Activated naive CD8-positive, alpha-beta T cell (primary cell): ENCODE results near the gene SPRY2.

ENCODE experiments used
- H3K27ac Mint-ChIP-seq: one replicate; pipeline ENCODE4 v1.8.0; 2021; ENCODE audit warnings: mixed read lengths
- H3K27me3 Mint-ChIP-seq: one replicate; pipeline ENCODE4 v1.8.0; 2021; ENCODE audit warnings: mixed read lengths
- H3K36me3 Mint-ChIP-seq: one replicate; pipeline ENCODE4 v1.8.0; 2021; ENCODE audit warnings: mixed read lengths
- H3K4me1 Mint-ChIP-seq: one replicate; pipeline ENCODE4 v1.8.0; 2021; ENCODE audit warnings: low read depth, mixed read lengths
- H3K4me3 Mint-ChIP-seq: one replicate; pipeline ENCODE4 v1.8.0; 2021; ENCODE audit warnings: mild to moderate bottlenecking, mixed read lengths
- H3K9me3 Mint-ChIP-seq: one replicate; pipeline ENCODE4 v1.8.0; 2021; ENCODE audit warnings: low read depth, mixed read lengths

The SPRY2 gene

DNA sequence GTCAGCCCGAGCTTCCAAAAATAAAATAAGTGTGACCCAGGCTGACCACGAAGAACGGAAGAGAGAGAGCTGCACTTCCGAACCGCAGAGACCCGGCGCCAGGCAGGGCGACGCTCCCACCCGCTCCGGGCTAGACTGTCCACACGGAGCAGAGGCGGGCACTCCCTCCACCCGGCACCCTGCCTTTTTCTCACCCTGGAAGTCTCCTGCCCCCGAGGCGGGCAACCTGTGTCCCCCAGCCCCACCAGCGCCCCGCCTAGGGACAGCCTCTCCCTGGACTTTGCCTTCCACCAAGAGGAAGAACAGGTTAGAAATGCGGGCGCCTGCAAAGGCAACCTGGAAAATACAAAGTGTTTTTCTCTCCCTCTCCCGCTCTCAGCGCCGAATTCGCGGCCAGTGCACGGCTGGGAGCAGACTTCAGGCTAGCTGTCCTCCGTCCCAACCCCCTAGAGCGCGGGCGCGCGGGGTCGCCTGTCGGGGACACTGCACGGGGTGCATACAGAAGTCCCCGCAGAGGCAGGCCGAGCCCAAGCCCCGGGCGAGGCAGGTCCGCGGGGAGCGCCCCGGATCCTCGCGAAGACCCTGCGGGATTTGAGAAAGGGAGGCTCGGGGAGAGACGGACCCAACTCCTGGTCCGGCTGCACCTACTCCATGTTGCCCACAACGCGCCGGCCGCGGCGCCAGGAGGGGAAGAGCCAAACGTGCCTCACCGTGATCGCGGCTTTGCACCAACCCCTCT is 845 bp downstream of the SPRY2 start:
- peaks cover 22% of the 10 kb centered on the region for H3K4me1 Mint-ChIP-seq
- no peak overlapping the region for H3K27ac Mint-ChIP-seq
- H3K36me3 Mint-ChIP-seq, result no peaks in the 10 kb centered on the region
- no peak overlapping the region for H3K4me3 Mint-ChIP-seq
- H3K9me3 Mint-ChIP-seq, result no peaks in the 10 kb centered on the region
- H3K27me3 Mint-ChIP-seq, result peaks cover 28% of the 10 kb centered on the region

DNA sequence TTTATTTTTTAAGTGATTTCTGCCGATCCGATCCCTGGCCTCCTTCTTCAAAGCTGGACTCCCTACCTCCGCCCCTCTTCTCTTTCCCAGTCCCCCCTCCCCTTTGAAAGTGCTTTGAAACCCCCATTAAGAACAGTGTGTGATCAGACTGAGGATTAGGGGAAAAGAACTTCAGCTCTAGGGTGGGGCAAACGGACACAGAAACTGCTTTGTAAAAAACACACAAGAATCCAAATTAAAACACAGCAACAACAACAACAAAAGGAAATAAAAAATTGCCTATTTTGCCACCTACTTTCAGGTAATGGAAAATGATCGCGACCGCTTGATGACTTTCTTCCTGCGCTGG is 1.4 kb downstream of the SPRY2 start:
- H3K4me1 Mint-ChIP-seq, result peaks cover 22% of the 10 kb centered on the region
- H3K4me3 Mint-ChIP-seq, result no peak overlapping the region
- H3K9me3 Mint-ChIP-seq, result no peaks in the 10 kb centered on the region
- H3K27ac Mint-ChIP-seq, result no peak overlapping the region
- no peaks in the 10 kb centered on the region for H3K36me3 Mint-ChIP-seq
- H3K27me3 Mint-ChIP-seq, result peaks cover 29% of the 10 kb centered on the region

DNA sequence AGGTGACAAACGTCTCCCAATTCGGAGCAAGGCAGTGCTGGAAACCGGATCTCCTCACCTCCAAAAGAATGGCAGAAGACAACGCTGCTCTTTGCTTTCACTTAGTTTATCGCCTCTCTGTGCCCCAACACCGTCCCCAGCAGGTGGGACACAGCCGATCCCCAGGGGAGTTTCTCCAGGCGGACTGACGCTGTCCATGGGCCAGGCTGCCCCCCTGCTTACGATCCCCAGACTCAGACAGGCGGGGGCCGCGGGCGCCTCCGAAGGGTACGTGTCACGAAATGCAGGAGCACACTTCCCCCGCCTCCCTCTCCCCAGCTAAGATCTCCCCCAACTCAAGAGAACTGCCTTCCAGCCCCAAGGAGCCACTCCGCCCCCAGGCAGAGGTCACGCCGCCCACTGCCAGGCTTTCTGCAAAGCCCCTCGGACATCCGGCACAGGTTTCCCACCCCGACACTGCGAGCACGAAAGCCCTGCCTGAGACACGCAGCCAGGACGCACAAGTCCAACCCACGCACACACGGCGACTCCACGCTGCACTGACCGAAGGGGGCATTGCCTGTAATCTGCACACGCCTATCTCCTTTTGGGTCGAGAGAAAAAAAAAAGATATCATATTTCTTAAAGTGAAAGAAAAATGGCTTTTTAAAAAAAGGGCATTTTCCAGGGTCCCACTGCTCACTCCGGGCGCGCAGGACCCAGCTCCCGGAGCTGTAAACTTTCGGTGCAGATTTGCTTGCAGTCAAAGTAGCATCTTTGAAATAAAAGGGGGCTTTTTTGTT is 2.0 kb downstream of the SPRY2 start:
- Mint-ChIP-seq H3K4me1 (peaks cover 22% of the 10 kb centered on the region), H3K9me3 (no peaks in the 10 kb centered on the region), H3K36me3 (no peaks in the 10 kb centered on the region), H3K27me3 (peaks cover 28% of the 10 kb centered on the region), H3K27ac (no peak overlapping the region), H3K4me3 (no peak overlapping the region)

DNA sequence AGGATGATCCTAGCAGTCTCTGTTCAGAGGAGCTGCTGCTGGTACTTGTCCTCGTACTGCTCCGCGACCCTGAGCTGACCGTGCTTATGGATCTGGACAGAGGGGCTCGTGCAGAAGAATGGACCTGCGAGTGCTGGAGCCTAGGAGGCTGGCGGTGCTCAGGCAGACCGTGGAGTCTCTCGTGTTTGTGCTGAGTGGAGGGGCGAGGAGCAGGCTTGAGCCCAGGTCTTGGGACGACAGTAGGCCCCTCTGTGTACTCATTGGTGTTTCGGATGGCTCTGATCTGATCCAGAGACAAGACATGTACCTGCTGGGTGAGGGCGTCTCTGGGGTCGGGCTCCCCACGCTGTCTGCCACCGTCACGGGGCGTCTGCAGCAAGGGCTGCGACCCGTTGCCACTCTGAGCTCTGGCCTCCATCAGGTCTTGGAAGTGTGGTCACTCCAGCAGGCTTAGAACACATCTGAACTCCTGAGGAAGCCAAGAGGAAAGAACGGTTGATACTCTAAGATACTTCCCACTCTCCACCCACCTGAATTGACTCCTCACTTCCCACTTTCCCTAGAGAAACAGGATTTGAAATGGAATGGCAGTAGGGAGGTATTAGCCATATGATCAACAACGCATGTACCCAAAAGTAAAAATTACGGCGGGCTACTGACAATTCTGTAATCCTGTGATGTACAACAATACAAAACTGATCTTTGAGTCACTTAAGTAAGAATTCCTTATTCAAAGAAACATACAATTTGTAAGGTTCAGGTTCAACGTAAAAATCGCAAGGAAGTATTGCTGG is 3.4 kb downstream of the SPRY2 start:
- Mint-ChIP-seq H3K27ac (no peak overlapping the region), H3K9me3 (no peaks in the 10 kb centered on the region), H3K27me3 (peaks cover 21% of the 10 kb centered on the region), H3K4me3 (no peak overlapping the region), H3K4me1 (peaks cover 11% of the 10 kb centered on the region), H3K36me3 (no peaks in the 10 kb centered on the region)

DNA sequence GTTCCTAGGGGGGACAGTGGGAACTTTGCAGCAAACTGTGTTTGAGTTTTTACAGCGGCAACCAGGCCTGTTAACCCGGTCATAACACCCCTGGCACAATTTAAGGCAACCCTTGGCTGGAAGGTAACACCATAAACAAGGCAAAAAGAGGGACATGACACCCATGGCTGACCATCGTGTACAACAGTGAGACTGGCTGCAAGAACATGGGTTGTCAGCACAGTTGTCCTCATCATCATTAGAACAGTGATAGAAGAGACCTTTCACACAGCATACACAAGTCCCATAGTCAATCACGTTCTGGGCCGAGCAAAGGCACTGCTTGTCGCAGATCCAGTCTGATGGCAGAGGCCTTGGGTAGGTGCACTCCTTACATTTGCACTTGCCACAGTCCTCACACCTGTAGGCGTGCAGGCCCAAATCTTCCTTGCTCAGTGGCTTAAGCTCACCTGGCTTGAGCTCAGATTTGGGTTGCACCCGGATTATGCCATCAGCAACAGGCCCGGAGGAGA is 4.1 kb downstream of the SPRY2 start:
- Mint-ChIP-seq H3K4me1 (peaks cover 6% of the 10 kb centered on the region), H3K27me3 (peaks cover 20% of the 10 kb centered on the region), H3K9me3 (no peaks in the 10 kb centered on the region), H3K27ac (no peak overlapping the region), H3K36me3 (no peaks in the 10 kb centered on the region), H3K4me3 (no peak overlapping the region)

DNA sequence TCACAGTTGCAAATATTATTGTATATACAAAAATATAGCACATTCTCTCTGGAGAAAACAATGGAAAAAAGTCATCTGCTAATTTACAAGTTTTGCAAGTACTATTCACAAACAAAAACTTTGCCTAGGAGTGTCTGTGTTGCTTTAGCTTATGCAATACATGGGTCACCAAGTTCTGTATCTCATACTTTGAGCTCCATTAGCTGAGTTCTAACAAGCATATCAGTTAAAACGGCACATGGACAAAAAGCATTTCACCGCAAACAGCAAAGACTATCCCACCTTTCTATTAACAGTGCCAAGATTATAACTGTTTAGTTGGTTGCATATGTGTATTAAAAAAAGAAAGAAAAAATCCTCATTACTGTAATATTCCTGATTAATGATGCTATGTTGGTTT is 4.6 kb downstream of the SPRY2 start:
- Mint-ChIP-seq H3K4me3 (no peak overlapping the region), H3K36me3 (no peaks in the 10 kb centered on the region), H3K27me3 (peaks cover 19% of the 10 kb centered on the region), H3K9me3 (no peaks in the 10 kb centered on the region), H3K4me1 (peaks cover 4% of the 10 kb centered on the region), H3K27ac (no peak overlapping the region)

DNA sequence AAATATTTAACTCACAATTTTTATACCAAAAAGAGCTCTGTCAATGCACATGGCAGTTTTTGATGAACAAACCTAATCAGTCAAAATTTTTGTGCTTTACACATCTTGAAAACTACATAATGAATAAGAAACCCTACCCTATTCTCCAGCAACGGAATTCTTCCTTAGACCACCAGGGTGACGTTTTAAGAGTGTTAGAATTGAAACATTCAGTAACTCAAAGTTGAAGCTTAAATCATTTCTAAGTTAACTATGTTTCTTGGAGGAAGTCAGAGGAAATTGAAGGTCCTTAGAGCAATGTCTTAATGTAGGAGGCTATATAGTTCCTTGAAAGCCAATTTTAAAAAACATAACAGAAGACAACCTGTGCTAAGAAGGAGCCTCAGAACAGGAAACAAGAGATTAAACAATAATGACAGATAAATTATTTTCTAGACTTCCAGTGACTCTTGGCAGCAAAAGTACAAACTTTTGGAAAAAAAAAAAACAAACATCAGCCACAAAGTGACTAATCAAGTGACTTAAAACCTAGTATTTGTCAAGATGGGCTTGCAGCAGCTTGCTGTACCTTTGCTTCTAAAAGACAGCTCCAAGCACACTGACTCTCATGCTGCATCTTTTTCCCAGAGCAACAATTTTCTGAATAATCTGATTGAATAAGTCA is 6.2 kb downstream of the SPRY2 start:
- Mint-ChIP-seq H3K27me3 (peaks cover 19% of the 10 kb centered on the region), H3K9me3 (no peaks in the 10 kb centered on the region), H3K27ac (no peak overlapping the region), H3K36me3 (no peaks in the 10 kb centered on the region), H3K4me1 (no peaks in the 10 kb centered on the region), H3K4me3 (no peak overlapping the region)

DNA sequence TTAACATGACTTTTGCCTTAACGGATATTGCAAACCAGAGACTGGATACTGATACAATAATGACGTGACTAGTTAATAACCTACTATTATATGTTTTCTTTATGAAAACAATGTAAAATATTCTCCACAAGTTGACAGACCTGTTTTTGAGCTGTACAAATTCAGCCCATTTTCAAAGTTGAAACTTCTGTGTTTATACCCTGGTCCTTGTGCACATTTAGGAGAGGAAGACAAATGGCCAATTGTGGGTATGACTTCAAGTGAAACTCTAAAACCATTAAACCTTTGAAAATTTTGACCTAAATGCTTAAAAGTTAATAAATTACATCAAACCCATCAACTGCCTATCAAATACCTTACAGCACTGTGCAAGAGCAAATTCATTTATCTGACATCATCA is 8.9 kb downstream of the SPRY2 start:
- Mint-ChIP-seq H3K9me3 (no peaks in the 10 kb centered on the region), H3K27ac (no peak overlapping the region), H3K4me1 (no peaks in the 10 kb centered on the region), H3K4me3 (no peak overlapping the region), H3K36me3 (no peaks in the 10 kb centered on the region), H3K27me3 (peaks cover 12% of the 10 kb centered on the region)

DNA sequence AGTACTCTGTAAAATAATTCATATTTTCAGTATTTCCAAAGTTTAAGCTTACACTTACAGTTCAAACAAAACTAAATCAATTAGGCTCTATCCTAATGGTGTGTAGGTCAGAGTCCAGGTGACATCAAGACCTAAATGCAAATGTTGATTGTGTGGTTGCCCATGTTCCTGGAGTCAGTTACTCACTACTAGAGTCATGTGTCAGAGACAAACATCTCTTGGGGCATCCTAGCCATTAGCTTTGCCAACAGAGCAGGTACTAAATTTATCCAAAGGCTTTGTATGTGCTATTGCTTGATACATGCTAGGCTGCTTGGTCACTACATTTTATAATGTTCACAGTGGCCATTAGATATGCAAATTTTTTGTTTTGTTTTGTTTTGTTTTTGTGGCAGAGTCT is 11.7 kb downstream of the SPRY2 start:
- Mint-ChIP-seq H3K36me3 (no peaks in the 10 kb centered on the region), H3K27ac (no peak overlapping the region), H3K9me3 (no peaks in the 10 kb centered on the region), H3K27me3 (peaks cover 3% of the 10 kb centered on the region), H3K4me3 (no peak overlapping the region), H3K4me1 (no peaks in the 10 kb centered on the region)

DNA sequence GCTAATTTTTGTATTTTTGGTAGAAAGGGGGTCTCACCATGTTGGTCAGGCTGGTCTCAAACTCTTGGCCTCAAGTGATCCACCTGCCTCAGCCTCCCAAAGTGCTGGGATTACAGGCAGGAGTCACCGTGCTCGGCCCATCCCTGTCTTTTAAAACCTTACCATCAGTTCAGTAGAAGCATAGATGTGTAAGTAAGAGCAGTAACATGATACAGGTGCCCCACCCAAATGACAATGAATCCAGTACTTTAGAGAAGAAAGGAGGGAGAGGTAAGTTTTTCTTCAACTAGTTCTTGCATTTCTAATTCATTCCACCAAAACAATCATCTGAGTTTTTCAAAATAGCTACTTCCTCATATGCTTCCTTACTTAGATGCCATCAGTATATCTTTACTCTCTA is 21.9 kb downstream of the SPRY2 start:
- Mint-ChIP-seq H3K9me3 (no peaks in the 10 kb centered on the region), H3K4me3 (no peak overlapping the region), H3K27ac (no peak overlapping the region), H3K36me3 (no peaks in the 10 kb centered on the region), H3K4me1 (no peaks in the 10 kb centered on the region), H3K27me3 (peaks cover 2% of the 10 kb centered on the region)

DNA sequence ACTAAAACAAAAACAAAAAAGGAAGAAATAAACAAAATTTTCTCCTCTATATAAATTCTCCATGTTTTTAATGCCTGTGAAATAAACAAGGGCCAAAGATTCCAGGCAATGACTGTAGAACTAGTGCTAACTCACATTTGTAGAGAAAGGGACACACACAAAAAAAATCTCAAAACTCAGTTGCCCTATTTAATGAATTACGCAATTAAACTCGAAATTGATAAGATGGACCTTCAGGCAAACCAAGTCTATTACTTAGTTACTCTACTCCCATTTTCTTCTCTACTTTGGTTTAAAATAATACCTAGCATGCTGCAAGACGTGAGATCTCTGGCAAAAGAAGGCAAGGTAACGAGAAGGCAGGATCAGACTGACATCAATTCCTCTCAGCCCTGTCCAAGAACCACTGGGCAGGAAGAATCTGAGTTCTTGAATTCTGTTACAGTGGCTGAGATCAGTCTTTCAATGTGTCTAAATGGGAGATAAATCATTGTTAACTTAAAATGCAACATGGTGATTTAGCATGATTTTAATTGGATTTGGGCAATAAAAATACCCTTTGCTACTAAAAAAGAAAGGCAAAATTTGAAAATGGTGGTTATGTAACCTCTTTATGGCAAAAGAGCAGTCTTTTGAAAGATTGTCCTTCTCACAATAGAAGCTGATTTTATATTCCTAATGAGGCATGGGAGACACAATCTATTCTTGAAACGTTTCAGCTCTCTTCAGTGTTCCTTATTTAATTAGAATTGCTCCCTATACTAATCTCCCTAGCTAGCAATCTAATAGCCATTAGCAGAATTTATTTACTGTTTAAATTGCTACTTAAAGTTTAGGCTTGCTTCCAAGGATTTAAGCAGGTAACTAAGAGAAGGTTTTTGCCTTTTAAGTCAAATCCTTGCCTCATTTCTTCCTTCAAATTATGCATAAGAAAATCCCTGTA is 25.9 kb downstream of the SPRY2 start:
- H3K27ac Mint-ChIP-seq, result no peak overlapping the region
- H3K4me3 Mint-ChIP-seq, result no peak overlapping the region
- no peaks in the 10 kb centered on the region for H3K27me3 Mint-ChIP-seq
- no peaks in the 10 kb centered on the region for H3K9me3 Mint-ChIP-seq
- H3K36me3 Mint-ChIP-seq, result no peaks in the 10 kb centered on the region
- H3K4me1 Mint-ChIP-seq, result no peaks in the 10 kb centered on the region

DNA sequence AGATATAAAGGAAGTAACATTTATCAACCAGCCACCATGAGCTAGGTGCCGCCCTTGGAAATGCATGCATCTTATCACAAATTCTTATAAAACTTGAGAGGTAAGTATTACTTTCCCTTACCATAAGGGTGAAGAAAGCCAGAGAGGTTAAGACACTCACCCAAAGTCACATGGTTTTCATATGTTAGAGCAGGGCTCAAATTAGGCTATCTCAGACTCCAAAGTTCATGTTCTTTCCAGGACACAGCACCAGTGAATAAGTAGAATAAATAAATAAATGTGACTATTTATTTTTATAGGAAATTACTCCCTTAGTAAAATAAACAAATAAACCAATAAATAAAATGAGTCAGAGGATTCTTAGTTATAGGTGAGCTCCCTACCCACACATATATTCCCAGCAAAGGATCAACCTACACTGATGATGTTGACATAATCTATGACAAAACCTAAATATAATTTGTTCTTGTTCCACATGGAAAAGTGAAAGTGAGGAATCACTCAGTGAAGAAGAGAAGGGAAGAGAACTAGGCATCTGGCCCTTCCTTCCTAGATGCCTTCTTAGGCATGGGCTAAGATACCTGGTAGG is 27.2 kb downstream of the SPRY2 start:
- H3K9me3 Mint-ChIP-seq, result no peaks in the 10 kb centered on the region
- H3K27me3 Mint-ChIP-seq, result no peaks in the 10 kb centered on the region
- H3K4me3 Mint-ChIP-seq, result no peak overlapping the region
- no peak overlapping the region for H3K27ac Mint-ChIP-seq
- no peaks in the 10 kb centered on the region for H3K4me1 Mint-ChIP-seq
- H3K36me3 Mint-ChIP-seq, result no peaks in the 10 kb centered on the region

DNA sequence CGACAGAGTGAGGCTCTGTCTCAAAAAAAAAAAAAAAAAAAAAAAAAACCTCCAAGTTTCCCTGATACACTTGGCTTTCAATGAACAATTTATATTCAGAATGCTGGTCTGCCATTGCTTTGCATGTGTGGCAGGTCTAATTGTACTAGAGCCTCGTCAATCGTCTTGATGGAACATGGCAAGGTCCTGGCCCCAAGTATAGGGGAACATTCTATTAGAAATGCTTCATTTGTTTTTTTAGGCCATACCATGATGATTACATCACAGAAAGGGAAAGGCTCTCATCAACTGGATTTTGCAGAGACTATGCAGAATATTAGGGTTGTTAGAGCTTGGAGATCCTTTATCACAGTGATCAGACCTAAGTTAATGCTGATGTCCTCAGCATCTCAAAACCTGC is 28.0 kb downstream of the SPRY2 start:
- Mint-ChIP-seq H3K36me3 (no peaks in the 10 kb centered on the region), H3K4me3 (no peak overlapping the region), H3K9me3 (no peaks in the 10 kb centered on the region), H3K4me1 (no peaks in the 10 kb centered on the region), H3K27ac (no peak overlapping the region), H3K27me3 (no peaks in the 10 kb centered on the region)
